Mammary epithelial cell (primary cell): Measurements from ENCODE around the gene DMD.

ENCODE experiments used
- EZH2 ChIP-seq: IDR thresholded peaks from 2 replicates; pipeline ENCODE4 v1.6.1; 2012; ENCODE audit warnings: low read length, inconsistent platforms, borderline replicate concordance
- TF ChIP-seq, protein P1 (sequence below), 2 donors: IDR thresholded peaks in 1 of 2; conservative IDR thresholded peaks in 1 of 2; 2 replicates each; pipeline ENCODE4 v1.5.1; 2011 to 2012; ENCODE audit warnings: inconsistent platforms in 2 of 2, low read length in 2 of 2, mild to moderate bottlenecking in 2 of 2, control low read depth in 1 of 2, low read depth in 1 of 2; ENCODE audit not compliant: insufficient read depth in 1 of 2; ENCODE audit errors: extremely low read depth in 1 of 2

DNA sequence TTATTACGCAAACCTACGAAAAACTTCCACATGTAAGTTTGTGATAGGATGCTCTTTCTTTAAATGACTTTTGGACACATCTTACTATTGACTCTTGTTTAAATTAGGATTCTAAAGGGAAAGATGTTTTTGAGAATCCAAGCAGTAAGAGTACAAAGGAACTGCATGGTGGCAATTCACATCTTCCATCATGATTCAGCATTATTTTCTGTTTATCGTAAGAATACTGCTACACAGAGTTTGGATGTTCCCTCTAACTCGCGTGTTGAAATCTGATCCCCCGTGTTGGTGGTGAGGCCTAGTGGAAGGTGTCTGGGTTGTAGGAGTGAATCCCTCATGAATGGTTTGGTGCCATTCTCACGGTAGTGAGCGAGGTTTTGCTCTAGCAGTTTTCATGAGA is 1767.7 kb downstream of the DMD start:
- TF ChIP-seq, protein P1, sequence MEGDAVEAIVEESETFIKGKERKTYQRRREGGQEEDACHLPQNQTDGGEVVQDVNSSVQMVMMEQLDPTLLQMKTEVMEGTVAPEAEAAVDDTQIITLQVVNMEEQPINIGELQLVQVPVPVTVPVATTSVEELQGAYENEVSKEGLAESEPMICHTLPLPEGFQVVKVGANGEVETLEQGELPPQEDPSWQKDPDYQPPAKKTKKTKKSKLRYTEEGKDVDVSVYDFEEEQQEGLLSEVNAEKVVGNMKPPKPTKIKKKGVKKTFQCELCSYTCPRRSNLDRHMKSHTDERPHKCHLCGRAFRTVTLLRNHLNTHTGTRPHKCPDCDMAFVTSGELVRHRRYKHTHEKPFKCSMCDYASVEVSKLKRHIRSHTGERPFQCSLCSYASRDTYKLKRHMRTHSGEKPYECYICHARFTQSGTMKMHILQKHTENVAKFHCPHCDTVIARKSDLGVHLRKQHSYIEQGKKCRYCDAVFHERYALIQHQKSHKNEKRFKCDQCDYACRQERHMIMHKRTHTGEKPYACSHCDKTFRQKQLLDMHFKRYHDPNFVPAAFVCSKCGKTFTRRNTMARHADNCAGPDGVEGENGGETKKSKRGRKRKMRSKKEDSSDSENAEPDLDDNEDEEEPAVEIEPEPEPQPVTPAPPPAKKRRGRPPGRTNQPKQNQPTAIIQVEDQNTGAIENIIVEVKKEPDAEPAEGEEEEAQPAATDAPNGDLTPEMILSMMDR (conservative IDR thresholded peaks at IDR 0.05 in 1 of 2, IDR thresholded peaks at IDR 0.05 in 1 of 2; ENCODE audit: extremely low read depth in 1 of 2, insufficient read depth in 1 of 2, low read depth in 1 of 2, low read length in 2 of 2), result no peak
- TF ChIP-seq EZH2, result no peak
